Measurements from ENCODE around the gene BTBD7.
A peak's percentile ranks its signal among the peaks of the same experiment; 100 is the strongest.
"Not testable (repeated sequence)": the region's sequence is repeated elsewhere in the genome, so short reads cannot be mapped to it uniquely, and the experiment has no call there.

BTBD7 gene

GRCh38 chr14:93239869-93240677 lies 92.8 kb downstream of the BTBD7 start:
- CTCF ChIA-PET: interaction anchor here (0.7 kb wide), 1 partner anchor 10 kb away, joined by 3 read pairs; no protein-coding TSS in a partner anchor
- DNase-seq (ENCODE audit: low spot score): peak; percentile 83
- TF ChIP-seq CTCF (conservative IDR thresholded peaks at IDR 0.05; ENCODE audit: low read depth): no peak
- POLR2A ChIA-PET (ENCODE audit: low non-redundant PET): no interaction called here
- peak overlapping the region; percentile 39; the same call in 1 of the 2 replicates for H3K27ac ChIP-seq

- POLR2A ChIA-PET (ENCODE audit: low non-redundant PET): no interaction called here
- CTCF ChIA-PET: interaction anchor here (0.6 kb wide), 1 partner anchor 66 kb away, joined by 6 read pairs; no protein-coding TSS in a partner anchor
- no peak for TF ChIP-seq CTCF (conservative IDR thresholded peaks at IDR 0.05; ENCODE audit: low read depth)
- H3K27ac ChIP-seq: peak overlapping the region; percentile 8; the same call in 1 of the 2 replicates
- DNase-seq (ENCODE audit: low spot score): peak; percentile 77
Observed at GRCh38 chr14:93234798-93235197, 98.0 kb downstream of the BTBD7 start.

- POLR2A ChIA-PET (ENCODE audit: low non-redundant PET): interaction anchor here (0.5 kb wide), 1 partner anchor 12 kb away, joined by 3 read pairs; no protein-coding TSS in a partner anchor
- CTCF ChIA-PET: interaction anchor here (0.6 kb wide), 1 partner anchor 65 kb away, joined by 5 read pairs; no protein-coding TSS in a partner anchor
- H3K27ac ChIP-seq; DNase-seq (ENCODE audit: low spot score): not testable (repeated sequence)
Observed at GRCh38 chr14:93233078-93233477, 99.8 kb downstream of the BTBD7 start.

- ChIA-PET CTCF (interaction anchor here (0.6 to 0.7 kb wide), 4 partner anchors 63 to 387 kb away, joined by 3 to 4 read pairs (median 3); no protein-coding TSS in a partner anchor), POLR2A (ENCODE audit: low non-redundant PET) (no interaction called here)
- TF ChIP-seq CTCF (conservative IDR thresholded peaks at IDR 0.05; ENCODE audit: low read depth): no peak
- no peak overlapping the region for H3K27ac ChIP-seq
- DNase-seq (ENCODE audit: low spot score): no peak
Observed at GRCh38 chr14:93232159-93232558, 100.7 kb downstream of the BTBD7 start.

GRCh38 chr14:93231129-93231979 lies 101.5 kb downstream of the BTBD7 start:
- peak; percentile 59 for DNase-seq (ENCODE audit: low spot score)
- H3K27ac ChIP-seq: peak overlapping the region; percentile 41
- ChIA-PET CTCF (interaction anchor here (0.6 to 0.7 kb wide), 4 partner anchors 92 to 485 kb away, joined by 3 to 4 read pairs (median 3); no protein-coding TSS in a partner anchor), POLR2A (ENCODE audit: low non-redundant PET) (no interaction called here)
- no peak for TF ChIP-seq CTCF (conservative IDR thresholded peaks at IDR 0.05; ENCODE audit: low read depth)

GRCh38 chr14:93230539-93230938 lies 102.3 kb downstream of the BTBD7 start:
- POLR2A ChIA-PET (ENCODE audit: low non-redundant PET): interaction anchor here (0.5 kb wide), 1 partner anchor 11 kb away, joined by 4 read pairs; no protein-coding TSS in a partner anchor
- no peak for TF ChIP-seq CTCF (conservative IDR thresholded peaks at IDR 0.05; ENCODE audit: low read depth)
- 0 out of 2 replicates have a peak overlapping the region, but pooled peaks have one; percentile 41 for H3K27ac ChIP-seq
- CTCF ChIA-PET: interaction anchor here (0.5 to 0.6 kb wide), 2 partner anchors 10 to 484 kb away, joined by 3 read pairs; no protein-coding TSS in a partner anchor
- no peak for DNase-seq (ENCODE audit: low spot score)
